ENCODE data around the gene TMTC2.

The TMTC2 gene

GRCh38 chr12:83150465-83151189 is 463.9 kb downstream of the TMTC2 start:
- no peak for DNase-seq

GRCh38 chr12:83153177-83153576 is 466.5 kb downstream of the TMTC2 start:
- DNase-seq: no peak

GRCh38 chr12:83156815-83157214 is 470.1 kb downstream of the TMTC2 start:
- no peak for DNase-seq

GRCh38 chr12:83157604-83158003 is 470.9 kb downstream of the TMTC2 start:
- DNase-seq: no peak

GRCh38 chr12:83158613-83159207 is 472.0 kb downstream of the TMTC2 start:
- no peak for DNase-seq

GRCh38 chr12:83161456-83161855 is 474.8 kb downstream of the TMTC2 start:
- no peak for DNase-seq

GRCh38 chr12:83168751-83169150 is 482.0 kb downstream of the TMTC2 start:
- DNase-seq: no peak

- no peak for DNase-seq
These were observed 485.7 kb downstream of the TMTC2 start for GRCh38 chr12:83172441-83172840.

GRCh38 chr12:83172866-83173649 is 486.4 kb downstream of the TMTC2 start:
- DNase-seq: no peak

- no peak for DNase-seq
These were observed 493.3 kb downstream of the TMTC2 start for GRCh38 chr12:83179999-83180398.

GRCh38 chr12:83181074-83181473 is 494.4 kb downstream of the TMTC2 start:
- DNase-seq: no peak

GRCh38 chr12:83183132-83183531 is 496.4 kb downstream of the TMTC2 start:
- DNase-seq: no peak

Data from NCI-H1930 (cell line).